ENCODE results near the gene RAB21. TPM values are rescaled to one million over a fixed set of nuclear protein-coding genes. Genes with fewer than 3 reads are reported as not detected.

Gene RAB21, protein sequence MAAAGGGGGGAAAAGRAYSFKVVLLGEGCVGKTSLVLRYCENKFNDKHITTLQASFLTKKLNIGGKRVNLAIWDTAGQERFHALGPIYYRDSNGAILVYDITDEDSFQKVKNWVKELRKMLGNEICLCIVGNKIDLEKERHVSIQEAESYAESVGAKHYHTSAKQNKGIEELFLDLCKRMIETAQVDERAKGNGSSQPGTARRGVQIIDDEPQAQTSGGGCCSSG
- total RNA-seq, result 10 to 100 TPM; 63.8 to 75.8 TPM
- long read RNA-seq, full-length matches to known transcripts, result 16 of 31 reads
- long read RNA-seq, partial matches to known transcripts, result 10 of 31 reads
- long read RNA-seq, other reads (novel, unspliced or antisense), result 5 of 31 reads

DNA sequence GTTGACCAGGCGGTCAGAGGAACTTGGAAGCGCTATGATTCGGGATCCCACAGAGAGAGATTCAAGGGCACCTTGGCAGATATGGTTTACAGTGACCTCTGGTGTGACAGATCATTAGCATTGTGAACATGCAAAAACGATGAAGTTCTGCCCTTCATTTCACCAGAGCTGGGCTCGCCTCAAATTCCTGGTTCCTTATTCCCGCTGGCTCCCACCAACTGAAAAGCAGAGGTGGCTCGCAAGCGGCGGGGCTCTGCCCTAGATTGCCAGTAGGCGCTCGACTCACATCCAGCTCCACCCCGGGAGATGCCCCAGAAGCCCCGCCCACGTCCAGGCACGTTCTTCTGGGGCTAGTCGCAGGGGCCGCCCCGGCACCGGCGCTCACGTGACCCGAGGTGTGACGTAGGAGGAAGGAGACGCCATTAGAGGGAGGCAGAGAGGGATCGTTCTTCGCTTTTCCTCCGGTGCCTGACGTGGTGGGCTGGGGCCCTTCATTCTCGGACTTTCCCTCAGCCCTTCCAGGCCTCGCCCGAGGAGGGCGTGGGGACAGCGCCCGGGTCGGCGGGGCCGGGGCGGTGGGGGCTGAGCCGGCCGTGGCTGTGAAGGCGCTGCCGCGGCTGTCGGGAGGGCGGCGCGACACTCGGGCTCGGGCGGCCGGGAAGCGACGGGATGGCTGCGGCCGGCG is at the start of gene RAB21:
RAB21 (plus strand) TSS at position 403 of the 685 bp plus-strand sequence; CDS start at position 670, 267 bp downstream.
- ATAC-seq, result peak; percentile 94
- intact Hi-C loops (cut with DNase I, micrococcal nuclease), result no loop called here
- DNase-seq, result peak; percentile 99

DNA sequence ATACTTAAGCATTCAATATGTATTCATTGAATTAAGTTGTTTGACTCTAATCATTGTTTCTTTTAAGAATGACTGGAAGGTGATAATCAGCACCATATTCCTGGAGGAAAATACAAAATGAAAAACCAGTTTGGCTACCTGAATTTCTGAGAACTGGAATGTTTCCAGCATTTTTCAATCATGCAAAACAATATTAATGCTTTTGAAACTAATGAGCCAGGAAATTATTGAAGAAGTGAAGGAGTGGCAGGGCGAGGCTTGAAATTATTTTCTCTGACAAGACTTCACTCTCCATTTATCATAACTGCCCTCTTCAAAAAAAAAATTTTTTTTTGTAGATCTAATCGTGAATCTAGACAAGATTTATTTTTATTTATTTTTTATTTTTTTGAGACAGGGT is 49.7 kb upstream of the RAB21 start:
- intact Hi-C loops (cut with DNase I, micrococcal nuclease), result no loop called here
- DNase-seq (no peak), ATAC-seq (no peak)

DNA sequence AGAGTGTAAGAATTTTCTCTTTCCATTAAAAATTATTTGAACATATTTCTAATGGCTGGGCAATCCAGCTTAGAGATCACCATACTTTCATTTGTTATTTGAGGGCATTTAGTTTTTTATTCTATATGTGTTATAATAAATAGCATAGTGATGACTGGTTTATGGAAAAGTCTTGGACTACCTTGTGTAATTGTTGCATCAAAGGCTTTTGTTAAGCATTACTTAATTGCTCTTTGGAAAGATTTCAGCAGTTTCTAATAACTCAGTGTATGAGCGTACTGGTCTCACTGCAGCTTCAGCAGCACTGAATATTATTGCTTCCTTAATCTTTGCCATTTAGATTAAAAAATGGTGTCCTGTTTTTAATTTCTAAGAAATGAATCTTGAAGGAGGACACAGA is 46.0 kb upstream of the RAB21 start:
- ATAC-seq (no peak), DNase-seq (no peak)
- intact Hi-C loops (cut with DNase I, micrococcal nuclease), result no loop called here

DNA sequence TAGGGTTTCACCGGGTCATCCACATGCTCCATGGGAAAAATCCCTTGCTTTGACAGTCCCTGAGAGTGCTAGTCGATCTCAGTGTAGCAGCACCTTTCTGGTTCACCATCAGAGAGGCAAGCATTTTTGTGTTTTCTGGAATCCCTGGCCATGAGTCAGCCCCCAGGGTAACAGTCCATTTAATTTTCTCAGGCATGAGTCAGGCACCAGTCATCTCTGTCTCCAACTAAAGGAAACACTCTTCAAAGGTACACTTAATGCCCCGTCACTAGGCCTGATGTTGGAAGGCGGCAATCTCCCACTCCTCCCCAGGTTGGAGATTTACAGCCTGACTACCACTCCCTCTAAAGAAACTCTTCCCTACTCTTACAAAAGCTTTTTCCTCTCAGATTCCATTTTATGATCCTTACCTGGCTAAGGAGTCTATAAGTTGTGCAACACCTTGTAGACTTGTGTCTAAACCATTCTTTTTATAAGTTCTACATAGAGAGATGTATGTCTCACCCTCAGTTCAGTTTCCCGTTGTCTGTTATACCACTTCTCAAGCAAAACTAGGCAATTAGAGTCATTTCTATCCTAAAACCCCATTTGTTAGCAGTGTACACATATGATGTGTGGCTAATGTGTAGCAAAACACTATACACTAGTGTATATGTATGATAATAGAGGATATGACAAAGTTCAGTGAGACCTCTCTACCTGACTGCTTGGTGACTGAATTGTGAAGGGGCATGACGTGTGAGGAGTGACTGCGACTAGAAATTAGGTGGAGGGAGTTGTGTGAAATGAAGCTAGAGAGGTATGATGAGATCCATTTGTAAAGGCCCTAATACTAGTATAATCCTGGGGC is 44.2 kb upstream of the RAB21 start:
- DNase-seq (no peak), ATAC-seq (no peak)
- intact Hi-C loops (cut with DNase I, micrococcal nuclease), result no loop called here

DNA sequence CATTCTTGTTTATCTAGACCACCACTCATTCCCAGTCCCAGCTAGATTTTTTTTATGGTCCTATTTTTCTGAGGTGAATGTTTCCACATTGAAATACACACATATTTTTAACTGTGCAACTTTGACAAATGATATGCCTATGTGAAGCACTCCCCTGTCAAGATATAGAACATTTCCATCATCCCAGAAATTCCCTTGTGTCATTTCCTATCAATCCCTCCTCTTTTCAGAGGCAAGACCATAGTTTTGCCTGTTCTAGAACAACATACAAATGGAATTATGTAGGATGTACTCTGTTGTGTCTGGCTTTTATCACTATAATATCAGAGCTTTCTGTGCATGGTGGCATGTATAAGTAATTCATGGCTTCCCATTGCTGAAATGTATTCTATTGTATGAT is 36.1 kb upstream of the RAB21 start:
- intact Hi-C loops (cut with DNase I, micrococcal nuclease), result no loop called here
- DNase-seq, result no peak
- no peak for ATAC-seq

DNA sequence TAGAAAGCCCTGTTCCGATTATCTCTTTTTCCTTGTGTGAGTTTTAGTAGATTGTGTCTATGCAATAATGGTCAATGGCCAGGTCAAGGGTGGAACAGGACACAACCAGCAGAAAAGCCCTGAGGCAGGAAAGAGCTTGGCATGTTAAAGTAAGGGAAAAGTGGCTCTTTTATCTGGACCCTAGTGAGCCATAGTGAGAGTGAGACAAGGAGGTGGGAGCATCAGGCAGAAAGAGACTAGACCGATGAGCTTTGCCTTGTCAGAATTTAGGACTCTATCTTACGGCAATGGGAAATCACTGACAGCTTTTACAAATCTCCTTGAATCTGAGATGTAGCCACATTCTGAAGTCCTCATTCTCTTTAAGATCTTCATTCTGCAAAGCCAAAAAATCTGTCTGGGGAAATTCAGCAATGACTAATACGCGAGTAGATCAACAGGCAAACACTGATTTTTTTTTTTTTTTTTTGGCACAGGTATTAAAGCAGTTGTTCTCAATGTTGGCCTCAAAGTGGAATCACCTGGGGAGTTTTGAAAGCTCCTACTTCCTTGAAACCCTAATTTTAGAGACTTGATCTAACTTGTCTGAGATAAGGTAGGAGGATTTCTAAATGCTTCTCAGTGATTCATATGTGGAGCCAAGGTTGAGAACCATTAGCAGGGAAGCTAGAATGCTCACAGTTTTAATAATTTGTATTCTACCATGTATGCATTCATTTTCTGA is 34.9 kb upstream of the RAB21 start:
- intact Hi-C loops (cut with DNase I, micrococcal nuclease), result no loop called here
- ATAC-seq (no peak), DNase-seq (no peak)

DNA sequence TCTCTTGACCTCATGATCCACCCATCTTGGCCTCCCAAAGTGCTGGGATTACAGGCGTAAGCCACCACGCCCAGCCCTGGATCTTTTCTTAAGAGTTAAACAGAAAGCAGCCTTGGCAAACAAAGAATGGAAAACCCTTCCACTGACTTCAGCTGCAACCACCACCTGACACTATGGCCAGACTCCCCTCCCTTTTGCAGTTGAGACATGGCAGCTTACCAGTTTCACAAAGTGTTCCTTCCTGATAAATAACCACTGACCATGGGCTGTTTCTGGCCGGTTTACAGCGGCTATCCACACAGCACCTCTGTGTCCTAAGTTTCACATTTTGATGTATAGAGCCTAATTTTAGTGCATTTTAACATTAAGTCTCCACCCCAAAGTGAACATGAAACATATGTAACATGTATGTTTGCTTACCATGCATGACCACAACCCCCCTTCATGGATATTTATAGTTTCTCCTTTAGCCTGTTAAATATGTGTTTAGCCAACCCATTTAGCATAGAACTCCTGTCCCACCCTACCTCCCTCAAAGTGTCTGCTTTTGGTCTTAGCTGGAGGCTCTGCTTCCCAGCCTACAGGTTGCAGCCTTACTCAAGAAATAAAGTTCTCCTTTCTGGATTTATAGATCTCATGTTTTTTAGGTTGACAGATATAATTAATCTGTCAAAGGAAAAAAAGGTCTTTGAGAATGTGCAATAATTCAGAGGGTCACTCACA is 32.7 kb upstream of the RAB21 start:
- no peak for ATAC-seq

DNA sequence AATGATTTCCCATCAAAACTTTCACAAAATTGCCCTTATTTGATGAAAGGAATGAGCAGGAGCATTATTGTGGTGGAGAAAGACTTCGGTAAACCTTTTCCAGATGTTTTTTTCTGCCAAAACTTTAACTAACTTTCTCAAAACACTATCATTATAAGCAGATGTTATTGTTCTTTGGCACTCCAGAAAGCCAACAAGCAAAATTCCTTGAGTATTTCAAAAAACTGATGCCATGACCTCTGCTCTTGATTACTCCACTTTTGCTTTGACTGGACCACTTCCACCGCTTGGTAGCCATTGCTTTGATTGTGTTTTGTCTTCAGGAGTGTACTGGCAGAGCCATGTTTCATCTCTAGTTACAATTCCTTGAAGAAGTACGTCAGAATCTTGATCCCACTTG is 29.7 kb upstream of the RAB21 start:
- ATAC-seq, result no peak
- intact Hi-C loops (cut with DNase I, micrococcal nuclease), result no loop called here
- no peak for DNase-seq

More for the DNA sequence above, 32.7 kb upstream of the RAB21 start:
- intact Hi-C loops (cut with DNase I, micrococcal nuclease), result no loop called here
- no peak for DNase-seq

DNA sequence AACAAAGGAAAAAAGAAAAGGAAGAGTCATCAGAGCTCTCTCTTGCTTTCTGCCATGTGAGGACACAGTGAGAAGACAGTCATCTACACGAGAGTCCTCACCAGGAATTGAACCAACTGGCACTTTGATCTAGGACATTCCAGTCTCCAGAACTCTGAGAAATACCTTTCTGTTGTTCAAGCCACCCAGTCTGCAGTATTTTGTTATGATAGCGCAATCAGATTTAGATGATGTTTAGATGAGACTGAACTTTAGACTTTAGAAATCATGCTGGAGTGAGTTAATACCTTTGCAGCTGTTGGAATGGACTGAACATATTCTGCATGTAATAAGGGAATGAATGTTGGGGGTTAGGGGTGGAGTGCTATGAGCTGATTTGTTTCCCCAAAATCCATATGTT is 28.1 kb upstream of the RAB21 start:
- DNase-seq (no peak), ATAC-seq (peak; percentile 75)
- intact Hi-C loops (cut with DNase I, micrococcal nuclease), result no loop called here

DNA sequence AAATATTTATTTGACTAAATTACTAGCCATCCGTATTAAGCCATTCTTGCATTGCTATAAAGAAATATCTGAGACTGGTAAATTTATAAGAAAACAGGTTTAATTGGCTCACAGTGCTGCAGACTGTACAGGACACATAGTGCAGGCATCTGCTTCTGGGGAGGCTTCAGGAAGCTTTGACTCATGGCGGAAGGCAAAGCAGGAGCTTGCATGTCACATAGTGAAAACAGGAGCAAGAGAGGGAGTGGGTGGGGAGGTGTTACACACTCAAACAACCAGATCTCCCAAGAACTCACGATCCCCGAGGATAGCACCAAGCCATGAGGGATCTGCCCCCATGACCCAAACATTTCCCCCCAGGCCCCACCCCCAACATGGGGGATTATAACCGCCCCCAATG is 26.7 kb upstream of the RAB21 start:
- intact Hi-C loops (cut with DNase I, micrococcal nuclease), result no loop called here
- ATAC-seq, result no peak

DNA sequence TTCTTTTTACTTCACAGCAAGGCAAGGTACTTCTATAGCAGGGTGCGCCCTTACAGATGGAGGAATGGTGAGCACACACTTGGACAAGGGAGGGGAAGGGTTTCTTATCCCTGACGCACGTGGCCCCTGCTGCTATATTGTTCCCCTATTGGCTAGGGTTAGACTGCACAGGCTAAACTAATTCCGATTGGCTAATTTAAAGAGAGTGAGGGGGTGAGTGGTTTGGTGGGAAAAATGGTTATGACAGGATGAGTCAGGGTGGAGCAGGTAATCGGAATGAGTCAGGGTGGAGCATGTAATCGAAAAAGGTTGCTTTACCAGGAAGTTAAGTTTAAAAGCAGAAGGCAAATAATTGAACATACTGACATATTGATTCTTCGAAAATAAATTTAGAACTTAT is 23.7 kb upstream of the RAB21 start:
- ATAC-seq (no peak), DNase-seq (no peak)
- intact Hi-C loops (cut with DNase I, micrococcal nuclease), result no loop called here

More for the DNA sequence above, 26.7 kb upstream of the RAB21 start:
- no peak for DNase-seq

DNA sequence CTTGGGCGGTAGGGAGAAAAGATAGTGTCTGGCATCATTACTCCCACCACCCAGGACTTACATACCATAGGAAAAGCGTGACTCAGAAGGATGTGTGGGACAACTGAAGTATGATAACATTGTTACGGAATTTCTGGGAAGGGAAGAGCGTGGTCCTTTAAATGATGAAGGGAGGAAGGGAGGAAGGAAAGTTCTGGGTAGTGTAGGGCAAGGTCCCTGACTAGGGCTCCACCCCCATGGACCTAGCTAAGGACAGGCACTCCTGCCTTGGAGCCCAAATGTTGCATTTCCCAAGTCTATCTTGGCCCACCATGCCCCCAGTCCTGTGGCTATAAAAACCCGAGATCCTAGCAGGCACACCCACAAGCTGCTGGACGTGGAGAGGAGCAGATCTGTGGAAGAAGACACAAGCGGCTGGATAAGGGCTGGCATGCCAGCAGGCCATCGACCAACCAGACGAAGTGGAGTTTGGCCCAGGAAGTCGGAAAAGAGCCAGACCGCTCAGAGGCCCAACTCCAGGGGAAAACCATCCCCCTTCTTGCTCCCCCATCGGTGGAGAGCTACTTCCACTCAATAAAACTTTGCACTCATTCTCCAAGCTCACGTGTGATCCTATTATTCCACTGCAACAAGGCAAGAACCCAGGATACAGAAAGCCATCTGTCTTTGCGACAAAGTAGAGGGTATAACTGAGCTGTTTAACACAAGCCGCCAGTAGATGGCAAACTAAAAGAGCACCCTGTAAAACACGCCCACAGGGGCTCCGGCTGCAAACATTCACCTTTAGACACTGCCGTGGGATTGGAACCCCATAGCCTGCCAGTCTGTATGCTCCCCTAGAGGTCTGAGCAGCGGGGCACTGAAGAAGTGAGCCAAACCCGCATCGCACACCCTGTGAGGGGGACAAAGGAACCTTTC is 23.0 kb upstream of the RAB21 start:
- intact Hi-C loops (cut with DNase I, micrococcal nuclease), result no loop called here
- peak; percentile 63 for ATAC-seq
- no peak for DNase-seq

DNA sequence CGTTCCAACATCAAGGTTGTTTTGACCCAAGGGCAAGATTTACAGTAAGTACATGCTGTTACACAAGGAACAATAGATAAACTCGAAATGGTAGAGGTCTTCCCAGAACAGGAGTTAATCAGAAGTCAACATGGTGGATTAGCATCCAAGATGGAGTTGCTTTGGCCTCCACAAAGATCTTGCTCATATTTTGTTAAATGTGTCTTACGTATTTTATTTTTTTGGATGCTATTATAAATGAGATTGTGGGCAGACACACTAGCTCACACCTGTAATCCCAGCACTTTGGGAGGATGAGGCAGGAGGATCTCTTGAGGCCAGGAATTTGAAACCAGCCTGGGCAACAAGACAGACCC is 22.3 kb upstream of the RAB21 start:
- DNase-seq, result no peak
- intact Hi-C loops (cut with DNase I, micrococcal nuclease), result no loop called here
- no peak for ATAC-seq

DNA sequence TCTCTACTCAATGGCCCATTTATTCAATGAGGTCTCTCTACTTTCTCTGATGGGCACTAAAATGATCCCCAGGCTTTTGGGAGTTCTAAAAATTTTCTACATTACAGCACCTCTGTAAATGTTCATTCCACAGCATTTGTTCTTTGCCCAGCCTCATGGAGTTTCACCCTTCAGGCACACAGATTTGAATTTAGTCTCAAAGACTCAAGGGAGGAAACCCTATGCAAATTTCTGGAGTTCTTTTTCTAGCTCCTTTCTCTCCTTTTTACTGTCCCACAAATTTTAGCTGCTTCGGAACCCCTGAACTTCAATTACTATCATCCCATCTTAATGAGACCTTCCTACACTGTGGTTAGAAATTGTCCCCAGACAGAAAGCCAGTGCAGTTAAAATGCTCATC is 17.5 kb upstream of the RAB21 start:
- ATAC-seq, result no peak
- intact Hi-C loops (cut with DNase I, micrococcal nuclease), result no loop called here
- no peak for DNase-seq

DNA sequence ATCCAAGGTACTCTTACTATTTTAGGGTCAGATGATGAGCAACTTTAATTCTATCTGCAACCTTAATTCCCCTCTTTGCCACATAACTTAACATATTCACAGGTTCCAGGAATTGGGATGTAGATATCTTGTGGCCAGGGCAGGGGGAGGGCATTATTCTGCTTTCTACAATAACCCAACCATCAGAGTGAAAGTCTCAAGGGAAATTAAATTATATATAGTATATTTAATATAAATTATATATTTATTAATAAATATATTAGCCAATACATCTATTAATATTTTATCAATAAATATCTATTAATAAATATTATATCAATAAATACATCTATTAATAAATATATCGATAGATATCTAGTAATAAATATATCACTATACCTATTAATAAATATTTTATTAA is 11.7 kb upstream of the RAB21 start:
- DNase-seq, result no peak
- ATAC-seq, result no peak

DNA sequence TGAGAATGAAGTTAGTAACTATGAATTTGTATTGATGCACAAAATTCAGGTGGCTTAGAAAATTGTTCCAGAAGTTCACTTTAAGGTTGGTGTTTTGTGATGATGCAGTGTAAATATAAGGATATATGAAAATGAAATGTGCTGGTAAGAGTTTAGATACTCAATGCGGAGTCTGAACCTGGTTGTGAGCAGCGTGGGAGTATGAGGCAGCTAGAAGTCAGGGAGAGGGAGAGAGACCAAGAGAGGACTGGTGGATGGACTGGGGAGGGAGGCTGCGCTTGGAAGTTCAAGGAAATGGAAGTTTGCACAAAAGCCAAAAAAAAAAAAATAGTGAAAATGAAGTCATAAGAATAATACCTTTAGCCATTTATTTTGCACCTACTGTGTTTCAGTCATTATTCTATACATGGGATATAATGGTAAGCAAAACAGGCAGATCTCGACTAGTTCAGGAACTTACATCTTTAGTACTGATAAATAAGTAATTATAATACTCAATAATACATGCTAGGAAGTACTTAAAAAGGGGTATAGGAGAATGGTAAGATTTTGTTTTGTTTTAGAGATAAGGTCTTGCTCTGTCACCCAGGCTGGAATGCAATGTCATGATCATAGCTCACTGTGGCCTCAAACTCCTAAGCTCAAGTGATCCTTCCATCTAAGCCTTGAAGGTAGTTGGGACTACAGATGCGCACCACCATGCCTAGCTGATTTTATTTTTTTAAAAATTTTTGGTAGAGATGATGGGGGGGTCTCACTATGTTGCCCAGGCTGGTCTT is 10.0 kb upstream of the RAB21 start:
- intact Hi-C loops (cut with DNase I, micrococcal nuclease), result loop anchor here in 1 of 2 donors (5.0 kb wide), 1 partner anchor 327 kb away; no protein-coding TSS in a partner anchor

More for the DNA sequence above, 11.7 kb upstream of the RAB21 start:
- intact Hi-C loops (cut with DNase I, micrococcal nuclease), result no loop called here

More for the DNA sequence above, 10.0 kb upstream of the RAB21 start:
- DNase-seq, result no peak
- no peak for ATAC-seq
